Stimulated activated CD8-positive, alpha-beta memory T cell treated with anti-CD3 and anti-CD28 coated beads, Interleukin-4, amount 100 ng/mL, for 48 hours (primary cell): Measurements from ENCODE around the gene CHCHD6.

Experiments used
- DNase-seq: peaks from one replicate; pipeline ENCODE4 v3.0.0-alpha.2; 2020

CHCHD6 gene

DNA sequence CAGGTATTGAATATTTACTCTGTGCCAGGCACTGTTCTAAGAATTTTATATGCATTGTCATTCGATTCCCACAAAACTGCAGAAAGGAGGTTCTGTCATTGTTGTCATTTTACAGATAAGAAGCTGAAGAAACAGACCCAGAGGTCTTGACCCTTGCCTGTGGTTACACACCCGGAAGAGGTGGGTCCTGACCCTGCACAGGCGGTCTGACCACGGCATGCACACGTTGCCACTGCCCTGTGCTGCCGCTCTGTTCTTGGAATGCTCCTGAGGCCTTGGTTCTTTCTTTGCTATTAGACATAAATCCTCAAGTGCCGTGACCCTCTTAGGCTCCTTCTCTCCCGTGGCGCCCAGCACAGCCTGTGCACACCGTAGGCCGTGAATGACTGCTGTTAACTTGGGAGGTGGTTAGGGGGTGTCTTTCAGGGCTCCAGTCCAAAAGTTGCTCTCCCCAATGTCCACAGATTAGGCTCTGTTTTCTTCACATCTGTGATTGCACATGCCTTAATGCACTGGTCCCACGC is 204.8 kb downstream of the CHCHD6 start:
- no peak for DNase-seq

DNA sequence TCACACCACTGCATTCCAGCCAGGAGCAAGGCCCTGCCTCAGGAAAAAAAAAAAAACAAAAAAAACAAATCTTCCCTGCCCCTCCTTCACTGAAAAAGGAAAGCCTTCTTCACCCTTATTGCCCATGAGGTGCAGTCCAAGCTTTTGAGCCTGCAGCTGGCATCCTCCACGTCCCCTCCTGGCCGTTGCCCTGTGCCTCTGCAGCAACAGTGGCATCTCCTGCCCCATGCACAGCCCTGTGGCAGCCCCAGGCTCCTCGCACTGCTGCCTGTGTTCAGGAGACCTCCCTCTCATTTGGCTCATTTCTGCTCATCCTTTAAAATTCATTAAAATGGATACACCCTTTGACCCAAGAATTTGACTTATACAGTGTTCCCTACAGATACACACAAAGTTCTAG is 206.2 kb downstream of the CHCHD6 start:
- no peak for DNase-seq

DNA sequence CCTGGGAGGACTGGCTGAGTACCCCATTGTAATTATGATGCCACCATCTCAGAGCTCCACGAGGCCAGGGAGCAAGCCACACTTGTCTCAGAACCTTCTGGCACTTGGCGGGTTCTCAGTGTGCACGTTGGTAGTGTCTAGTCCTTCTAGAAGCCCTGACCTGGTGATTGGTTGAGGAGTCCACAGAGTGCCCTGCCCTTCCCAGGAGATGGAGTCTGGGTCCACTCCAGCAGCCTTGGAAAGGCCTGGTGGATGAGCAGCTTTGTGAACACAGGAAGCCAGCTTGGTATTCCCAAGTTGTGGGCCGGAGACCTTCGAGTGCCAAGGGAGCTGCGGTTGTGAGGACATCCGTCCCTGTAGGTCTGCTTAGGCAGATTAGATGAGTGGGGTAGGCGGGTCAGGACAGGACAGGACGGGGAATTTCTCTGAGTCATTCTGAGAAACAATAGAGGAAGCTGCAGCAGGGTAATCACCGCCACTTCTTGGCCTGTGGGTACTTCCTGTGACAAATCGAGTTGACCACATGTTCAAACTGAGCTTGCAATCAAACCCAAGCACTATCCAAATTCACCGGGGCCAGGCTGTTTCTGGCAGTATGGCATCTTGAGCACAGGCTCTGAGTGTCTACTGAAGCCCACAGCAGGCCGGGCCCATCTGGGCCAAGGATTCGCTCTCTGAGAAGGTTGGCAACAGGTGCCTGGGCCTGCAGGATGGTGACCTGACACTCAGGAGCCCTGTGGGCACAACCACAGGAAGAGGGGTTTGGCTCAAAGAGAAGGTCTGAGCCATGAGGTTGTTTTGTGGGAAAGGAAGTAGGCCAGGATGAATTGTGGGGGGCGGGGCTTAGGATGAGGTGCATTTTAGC is 207.4 kb downstream of the CHCHD6 start:
- DNase-seq: peak; percentile 74

DNA sequence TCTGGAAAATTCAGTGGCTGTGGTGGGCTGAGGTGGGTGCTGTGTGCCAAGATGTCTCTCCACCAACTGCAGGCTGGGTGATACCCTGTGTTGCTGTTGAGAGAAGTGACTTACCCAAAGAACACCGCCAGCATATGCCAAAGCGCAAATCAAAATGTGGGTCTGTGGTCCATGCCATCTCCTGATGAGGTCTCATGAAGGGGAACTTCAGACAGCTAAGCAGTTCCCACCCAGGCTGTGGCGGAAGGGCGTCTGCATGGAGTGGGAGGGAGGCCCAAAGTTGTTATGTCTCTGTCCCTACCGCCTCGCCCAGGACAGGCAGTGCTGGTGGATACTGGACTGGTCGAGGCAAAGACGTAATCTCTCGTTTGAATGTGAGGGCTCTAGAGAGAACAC is 208.0 kb downstream of the CHCHD6 start:
- DNase-seq: no peak

DNA sequence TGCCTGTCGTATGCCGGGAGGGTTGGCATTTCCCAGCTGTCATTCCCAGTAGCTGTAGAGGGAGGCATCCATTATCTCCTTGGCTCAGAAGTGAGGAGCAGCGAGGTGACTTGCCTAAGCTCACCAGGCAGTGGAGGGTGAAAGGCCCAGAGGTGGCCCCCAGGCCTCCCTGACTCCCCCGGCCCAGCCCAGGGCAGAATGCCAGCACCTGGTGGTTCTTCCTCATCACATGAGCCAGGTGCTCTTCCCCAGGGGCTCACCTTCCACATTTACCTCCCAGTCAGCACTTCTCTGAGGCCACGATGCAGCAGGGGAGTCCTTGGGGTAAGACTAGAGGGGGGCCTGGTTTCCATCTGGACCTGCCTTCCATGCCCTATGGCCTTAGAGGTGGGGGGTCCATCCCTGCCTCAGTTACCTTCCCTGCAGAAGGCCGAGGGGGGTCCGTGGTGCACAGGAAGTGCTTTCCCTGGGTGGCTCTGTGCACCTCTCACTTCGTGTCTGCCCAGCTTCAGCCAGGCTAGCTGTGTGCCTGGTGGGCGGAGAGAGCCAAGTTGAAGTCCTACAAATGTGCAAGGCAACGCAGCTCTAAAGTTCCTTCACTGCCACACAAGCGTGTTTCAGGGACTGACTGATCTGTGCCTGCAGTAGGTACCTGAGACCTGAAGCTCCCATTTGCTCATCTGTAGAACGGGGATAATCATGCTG is 208.6 kb downstream of the CHCHD6 start:
- no peak for DNase-seq

DNA sequence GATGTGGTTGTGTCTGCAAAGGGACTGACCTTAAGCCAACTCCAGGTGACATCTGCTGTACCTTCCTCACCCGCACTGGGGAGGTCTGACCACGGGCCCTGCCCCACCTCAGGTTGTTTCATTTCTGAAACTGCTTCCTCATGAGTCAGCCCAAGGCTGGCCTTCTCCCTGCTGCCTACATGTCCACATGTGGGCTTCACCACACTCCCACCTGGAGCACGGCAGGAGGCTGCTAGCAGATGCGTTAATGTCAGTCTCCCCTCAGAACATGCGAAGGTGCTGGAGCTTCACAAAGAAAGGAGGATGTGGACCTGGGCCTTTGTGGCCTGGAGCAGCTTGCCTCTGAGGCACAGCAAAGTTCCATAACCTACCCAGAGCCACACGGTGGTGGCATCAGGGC is 209.5 kb downstream of the CHCHD6 start:
- DNase-seq: peak; percentile 39

DNA sequence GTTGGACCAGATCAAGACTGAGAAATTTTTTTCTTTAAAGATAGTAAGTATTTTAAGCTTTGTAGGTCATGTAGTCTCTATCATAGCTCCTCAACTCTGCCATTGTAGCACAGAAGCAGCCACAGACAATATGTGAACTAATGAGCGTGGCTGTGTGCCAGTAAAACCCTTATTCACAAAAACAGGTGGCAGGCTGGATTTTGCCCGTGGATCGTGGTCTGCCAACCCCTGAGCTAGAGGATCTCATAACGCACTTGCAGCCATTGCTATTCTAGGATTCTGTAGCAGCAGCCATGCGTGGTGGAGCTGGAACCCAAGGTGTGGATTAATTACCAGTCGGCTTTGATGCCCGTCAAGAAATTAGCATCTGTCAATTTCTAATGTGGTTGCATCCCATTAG is 210.2 kb downstream of the CHCHD6 start:
- no peak for DNase-seq

DNA sequence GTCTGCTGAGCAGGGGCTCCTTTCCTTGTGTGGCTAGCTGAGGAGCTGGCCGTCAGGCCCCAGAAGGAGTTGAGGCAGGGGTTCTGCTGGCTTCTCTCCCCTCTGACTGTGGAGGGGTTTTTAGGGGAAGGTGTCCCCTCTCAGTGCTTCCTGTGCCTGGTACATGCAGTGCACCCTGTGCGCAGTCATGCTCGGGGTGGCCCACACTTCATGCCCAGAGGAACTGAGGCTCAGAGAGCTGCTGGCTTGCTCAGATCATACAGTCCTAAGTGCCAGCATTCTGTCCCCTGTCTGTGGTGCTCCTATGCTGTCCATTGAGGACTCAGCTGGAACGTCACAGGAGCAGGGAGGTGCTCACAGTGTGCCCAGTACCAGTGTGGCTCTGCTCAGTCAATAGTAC is 211.0 kb downstream of the CHCHD6 start:
- no peak for DNase-seq

DNA sequence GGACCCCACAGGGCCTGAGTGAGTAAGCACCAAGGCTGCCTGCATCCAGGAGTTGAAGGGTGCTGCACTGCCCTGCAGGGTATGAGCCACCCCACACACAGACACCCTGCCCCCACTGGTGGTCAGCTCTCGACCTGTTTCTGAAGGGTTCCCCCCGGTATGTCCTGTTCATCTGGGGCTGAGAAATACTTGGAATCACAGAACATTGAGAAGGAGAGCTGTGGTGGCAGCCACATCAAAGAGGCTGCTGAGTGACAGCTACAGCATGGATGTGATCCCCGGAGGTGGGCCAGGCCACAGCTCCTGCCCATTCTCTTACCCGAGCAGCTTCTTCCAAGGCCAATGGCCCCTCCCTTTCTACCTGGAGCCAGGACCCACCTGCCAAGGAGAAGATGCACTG is 212.5 kb downstream of the CHCHD6 start:
- no peak for DNase-seq

DNA sequence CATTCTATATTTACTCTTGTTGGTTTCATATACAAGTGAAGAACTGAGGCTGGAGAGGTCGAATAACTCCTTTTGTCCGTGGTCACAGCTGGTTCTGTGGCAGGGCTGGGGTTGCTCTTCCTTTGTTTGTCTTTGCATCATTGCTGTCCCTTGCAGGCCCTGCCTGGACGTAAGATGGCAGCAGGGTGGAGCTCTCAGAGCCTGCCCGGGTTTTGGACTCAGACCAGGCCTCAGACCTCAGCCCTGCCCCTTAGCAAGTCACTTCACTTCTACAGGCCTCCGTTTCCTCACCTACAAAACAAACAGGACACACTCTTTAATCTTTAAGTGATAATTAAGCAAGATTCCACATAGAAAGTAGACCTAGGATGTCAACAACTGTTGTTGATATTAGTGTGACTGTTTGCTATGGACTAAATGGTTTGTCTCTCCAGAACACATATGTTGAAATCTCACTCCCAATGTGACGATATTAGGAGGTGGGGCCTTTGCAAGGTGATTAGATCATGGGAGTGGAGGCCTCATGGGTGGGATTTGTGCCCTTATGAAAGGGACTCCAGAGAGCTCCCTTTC is 213.3 kb downstream of the CHCHD6 start:
- no peak for DNase-seq

DNA sequence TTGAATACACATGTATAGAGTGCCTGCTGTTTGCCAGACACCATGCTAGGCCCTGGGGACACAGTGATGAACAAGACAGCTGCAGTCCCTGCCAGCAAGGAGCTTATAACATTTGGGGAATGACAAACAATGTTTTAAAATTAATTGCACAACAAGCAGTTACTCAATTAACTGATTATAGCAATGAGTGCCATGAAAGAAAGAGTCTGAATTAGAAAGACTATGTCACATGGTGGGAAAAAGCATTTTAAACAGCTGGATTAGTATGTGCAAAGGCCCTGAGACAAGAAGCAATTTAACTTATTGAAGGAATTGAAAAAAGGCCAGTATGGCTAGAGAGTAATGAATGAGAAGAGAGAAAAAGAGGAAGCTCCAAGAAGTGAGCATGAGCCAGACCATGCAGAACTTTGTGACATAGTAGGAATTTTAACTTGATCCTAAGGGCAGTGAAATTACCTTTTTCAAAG is 214.3 kb downstream of the CHCHD6 start:
- DNase-seq: no peak

DNA sequence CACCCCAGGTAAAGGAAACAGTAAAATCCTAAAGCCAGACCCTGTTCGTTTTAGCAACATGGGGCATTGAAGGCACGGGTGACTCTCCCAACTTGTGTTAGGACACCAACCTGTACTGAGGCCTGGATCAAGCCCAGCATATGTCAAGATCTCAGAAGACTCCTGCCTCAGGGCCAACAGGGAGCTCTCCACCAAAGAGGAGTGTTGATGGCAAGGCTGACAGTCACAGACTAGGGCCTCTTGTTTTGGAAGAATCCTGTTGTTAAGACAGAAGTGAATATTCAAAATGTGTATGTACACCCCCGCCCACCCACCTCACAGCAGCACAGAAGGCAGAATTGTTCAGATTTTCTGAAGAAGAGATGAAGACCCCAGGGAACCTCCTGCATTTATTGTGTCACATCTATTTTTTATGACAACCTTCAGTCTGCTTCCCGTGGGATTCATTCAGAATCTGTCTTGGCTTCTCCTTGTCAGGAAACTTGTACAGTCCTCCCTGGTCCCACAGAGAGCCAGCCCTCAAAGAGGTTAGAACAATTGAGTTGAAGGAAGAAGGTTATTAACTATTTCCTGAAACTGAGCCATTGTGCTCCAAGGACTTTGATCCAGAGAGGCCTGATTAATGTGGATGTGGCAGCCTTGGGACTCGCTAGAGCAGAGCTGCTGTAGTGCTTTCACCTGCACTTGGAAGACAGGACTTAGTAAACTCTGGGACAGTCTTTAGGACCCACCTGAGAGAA is 217.2 kb downstream of the CHCHD6 start:
- no peak for DNase-seq

DNA sequence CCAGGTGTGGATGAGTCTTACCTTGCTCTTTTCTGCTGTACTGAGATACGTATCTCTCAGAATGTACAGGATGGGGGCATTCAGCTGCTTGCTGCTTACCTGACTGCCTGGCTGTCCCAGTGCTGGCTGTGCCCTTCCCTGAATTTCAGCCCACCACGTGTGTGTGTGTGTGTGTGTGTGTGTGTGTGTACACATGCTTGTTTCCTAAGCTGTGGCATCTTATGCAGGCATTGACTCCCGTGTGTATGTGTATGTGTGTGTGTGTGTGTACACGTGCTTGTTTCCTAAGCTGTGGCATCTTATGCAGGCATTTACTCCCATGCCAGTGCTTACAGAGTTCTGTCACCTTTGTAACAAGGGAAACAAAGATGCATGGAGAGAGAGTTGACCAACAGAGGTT is 218.4 kb downstream of the CHCHD6 start:
- no peak for DNase-seq

DNA sequence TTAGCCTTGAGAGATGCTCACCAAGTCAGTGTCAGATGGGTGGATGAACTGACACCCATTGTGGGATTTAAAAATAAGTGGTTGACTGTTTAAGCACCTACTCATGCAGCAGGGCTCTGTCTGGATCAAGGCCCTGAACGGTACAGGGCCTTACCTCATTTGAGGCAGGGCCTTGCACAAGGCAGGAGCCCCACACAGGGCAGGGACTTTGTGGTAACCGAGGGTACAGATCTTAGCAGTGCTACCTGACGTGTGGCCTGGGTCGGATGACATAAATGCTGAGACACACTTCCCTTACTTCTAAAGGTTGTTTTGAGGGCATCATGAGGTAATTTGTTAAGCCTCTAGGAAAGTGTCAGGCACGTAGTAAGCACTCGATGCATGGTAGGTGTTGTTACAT is 219.4 kb downstream of the CHCHD6 start:
- DNase-seq: no peak

DNA sequence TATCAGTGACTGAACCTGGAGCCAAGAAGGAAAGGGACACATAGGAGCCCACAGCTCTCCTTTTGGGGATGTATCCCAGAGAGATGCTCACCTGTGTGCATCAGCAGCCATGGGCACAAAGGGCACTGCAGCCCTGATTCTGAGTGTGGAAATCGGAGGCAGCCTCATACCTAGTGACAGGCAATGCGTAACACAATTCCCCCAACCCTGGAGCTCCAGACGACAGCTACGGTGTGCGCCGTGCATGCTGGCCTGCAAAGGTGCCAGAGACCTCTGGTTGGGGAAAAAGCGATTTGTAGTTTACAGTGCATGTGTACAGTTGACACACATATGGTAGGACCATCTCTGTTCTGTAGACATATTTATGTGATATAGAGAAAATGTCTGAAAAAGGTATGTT is 219.9 kb downstream of the CHCHD6 start:
- no peak for DNase-seq

DNA sequence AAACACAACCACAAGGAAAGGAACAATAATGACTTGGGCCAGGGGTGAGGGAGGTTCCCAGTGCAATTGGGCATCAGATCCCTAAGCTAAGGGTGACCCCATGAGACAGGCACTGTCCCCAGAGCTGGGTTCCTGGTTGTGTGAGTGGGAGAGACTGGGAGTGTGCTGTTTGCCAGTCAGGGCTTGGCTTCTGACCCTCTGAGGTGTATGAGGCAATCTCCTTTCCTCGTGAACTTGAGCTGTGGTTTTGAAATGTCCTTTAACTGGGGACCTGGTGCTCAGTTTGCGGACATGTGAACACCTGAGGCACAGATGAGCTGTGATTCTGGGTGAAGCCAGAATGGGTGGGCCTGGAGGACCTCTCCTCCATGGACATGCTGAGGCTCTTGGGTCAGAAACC is 220.4 kb downstream of the CHCHD6 start:
- no peak for DNase-seq

DNA sequence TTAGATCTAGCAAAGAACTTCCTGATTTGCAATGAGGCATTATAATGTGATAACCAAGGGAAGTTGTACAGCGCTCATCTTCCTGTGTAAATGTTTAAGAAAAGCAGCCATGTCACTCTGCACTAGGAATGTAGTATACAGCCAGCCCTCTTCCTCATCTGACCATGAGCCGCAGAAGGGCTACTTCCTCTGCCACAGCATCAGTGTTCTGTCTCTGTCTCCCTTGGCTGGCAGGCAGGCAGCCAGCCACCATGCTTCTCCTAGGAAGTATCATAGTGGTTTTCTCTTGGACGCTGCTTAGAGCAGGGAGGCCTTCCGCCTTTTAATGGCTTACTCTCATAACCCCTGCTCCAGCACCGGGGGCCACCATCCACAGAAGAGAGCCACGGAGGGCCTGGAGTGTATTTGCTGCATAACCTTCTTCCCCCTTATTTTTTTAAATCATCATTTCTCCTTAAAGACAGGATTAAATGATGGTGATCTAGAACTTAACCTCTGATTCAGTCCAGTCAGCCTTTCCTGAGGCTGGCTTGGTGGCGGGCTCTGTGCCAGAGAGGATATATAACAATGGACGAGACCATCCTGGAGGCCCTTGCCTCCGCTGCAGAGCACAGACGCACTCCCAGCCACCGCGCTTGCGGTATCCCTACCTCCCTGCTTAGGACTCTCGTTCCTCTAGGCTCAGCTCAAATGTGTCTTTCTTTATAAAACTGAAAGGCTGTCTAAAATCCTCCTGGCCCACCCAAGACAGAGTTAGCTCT is 221.6 kb downstream of the CHCHD6 start:
- DNase-seq: no peak

DNA sequence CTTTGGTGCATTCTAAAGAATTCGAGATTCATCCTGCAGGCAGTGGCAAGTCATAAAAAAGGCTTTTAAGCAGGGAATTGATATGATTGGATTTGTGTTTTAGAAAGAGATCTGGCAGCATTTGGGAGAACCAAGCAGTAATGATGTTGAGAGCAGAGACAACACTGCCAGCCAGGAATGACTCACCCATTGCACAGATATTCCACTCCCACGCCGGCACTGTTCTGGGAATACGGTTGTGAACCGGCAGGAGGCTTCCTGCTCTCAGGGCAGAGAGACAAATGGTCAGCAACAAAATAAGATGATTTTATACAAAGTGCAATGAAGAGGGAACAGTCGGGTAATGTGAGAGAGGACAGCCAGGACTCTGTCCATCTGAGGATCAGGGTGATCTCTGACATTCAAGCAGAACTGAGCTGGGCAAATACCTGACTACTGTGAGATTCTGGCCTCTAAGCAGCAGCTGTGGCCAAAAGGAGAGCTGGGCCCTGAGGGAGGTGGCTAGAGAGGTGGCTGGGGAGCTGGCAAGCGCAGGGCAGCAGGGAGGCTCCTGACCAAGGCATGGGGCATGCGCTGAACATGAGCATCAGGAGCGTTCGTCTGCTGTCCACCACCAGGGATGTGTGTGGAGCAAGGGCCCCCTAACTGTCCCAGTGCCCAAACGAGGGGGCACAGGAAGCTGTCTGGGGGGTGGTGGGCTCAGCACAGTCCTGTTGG is 222.8 kb downstream of the CHCHD6 start:
- DNase-seq: no peak

DNA sequence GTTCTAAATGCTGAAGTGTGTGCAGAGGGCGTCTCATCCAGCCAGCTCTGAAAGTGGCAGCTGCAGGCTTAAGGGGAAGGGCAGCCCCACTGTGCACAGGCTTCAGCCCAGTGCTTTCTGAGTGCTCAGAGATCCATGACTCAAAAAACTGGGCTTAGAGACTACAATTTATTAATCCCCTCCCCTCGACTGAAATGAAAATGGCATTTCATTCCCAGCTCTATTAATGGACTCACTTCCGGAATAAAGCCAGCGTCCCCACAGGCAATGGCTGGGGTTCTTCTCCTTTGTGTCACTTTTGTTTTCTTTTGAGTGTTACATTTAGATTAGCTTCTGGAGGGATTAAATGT is 223.3 kb downstream of the CHCHD6 start:
- DNase-seq: no peak

DNA sequence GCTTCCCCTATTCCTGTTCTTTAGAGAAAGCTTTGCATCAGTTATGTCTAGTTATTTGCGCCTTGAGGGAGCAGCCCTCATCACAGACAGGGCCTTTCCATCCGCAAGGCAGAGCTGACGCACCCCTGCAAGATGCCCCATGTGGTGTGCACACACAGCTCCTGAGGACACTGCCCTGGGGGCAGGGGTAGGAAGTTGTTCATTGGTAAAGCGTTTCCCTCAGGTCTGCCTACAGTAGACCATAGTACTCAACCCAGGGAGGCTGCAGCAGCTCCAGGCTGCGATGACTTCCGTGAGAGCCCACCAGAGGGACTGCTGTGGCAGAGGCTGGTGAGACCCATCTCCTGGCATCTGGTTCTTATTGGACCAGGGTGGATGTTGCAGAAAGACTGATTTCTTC is 223.8 kb downstream of the CHCHD6 start:
- no peak for DNase-seq

DNA sequence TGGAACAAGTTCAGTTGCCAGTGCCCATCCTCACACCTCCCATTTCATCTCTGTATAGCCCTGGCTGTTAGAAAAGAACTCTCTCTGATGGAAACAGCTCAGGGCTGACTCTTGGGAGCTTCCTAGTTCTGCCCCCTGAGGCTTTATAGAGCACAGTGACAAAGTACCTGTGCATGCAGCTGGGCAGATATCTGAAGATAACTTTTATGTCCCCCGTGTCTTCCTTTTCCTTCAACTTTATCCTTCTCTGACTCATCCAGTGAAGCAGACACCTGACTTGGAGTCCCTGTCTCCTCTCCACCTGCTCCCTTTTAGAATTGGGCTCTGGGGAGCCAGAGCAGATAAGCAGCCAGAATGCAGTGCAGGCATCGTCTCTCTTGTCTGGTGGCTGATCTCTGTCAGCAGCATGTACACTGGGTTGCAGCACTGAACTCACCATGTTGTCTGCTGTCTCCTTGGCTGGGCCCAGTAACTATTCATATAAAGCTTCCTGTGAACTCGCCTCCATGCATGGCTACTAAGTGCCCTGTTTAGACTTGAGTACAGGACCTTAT is 225.0 kb downstream of the CHCHD6 start:
- no peak for DNase-seq
